HG03521 (cell line): ENCODE data around the gene ANO9.

Source experiments
- ATAC-seq: cut with Tn5 transposase; IDR thresholded peaks from one replicate; pipeline ENCODE4 v1.9.1; 2021; ENCODE audit warnings: mild to moderate bottlenecking, moderate library complexity; ENCODE audit not compliant: unreplicated experiment

ANO9 gene

GRCh38 chr11:441418-442274, at the start of gene ANO9:
Gene ANO9 (minus strand): TSS chr11:442011. CDS start chr11:441926, 85 bp downstream.
- no peak for ATAC-seq

GRCh38 chr11:491358-491757, 49.5 kb upstream of the ANO9 start:
- ATAC-seq: no peak

- no peak for ATAC-seq
These were observed 49.1 kb upstream of the ANO9 start for GRCh38 chr11:490930-491260.

- no peak for ATAC-seq
These were observed 48.5 kb upstream of the ANO9 start for GRCh38 chr11:490186-490929.

GRCh38 chr11:489610-490185, 47.9 kb upstream of the ANO9 start:
- no peak for ATAC-seq

- ATAC-seq: no peak
These were observed 47.2 kb upstream of the ANO9 start for GRCh38 chr11:488992-489391.

- ATAC-seq: no peak
These were observed 46.8 kb upstream of the ANO9 start for GRCh38 chr11:488579-488978.

GRCh38 chr11:488062-488461, 46.3 kb upstream of the ANO9 start:
- ATAC-seq: no peak

GRCh38 chr11:487571-488021, 45.8 kb upstream of the ANO9 start:
- no peak for ATAC-seq

GRCh38 chr11:486189-486588, 44.4 kb upstream of the ANO9 start:
- ATAC-seq: no peak

- ATAC-seq: no peak
These were observed 42.8 kb upstream of the ANO9 start for GRCh38 chr11:484616-485015.

- no peak for ATAC-seq
These were observed 37.5 kb upstream of the ANO9 start for GRCh38 chr11:479311-479710.

- ATAC-seq: no peak
These were observed 35.4 kb upstream of the ANO9 start for GRCh38 chr11:477052-477715.

GRCh38 chr11:476416-476815, 34.6 kb upstream of the ANO9 start:
- no peak for ATAC-seq

- no peak for ATAC-seq
These were observed 34.1 kb upstream of the ANO9 start for GRCh38 chr11:475941-476340.

- no peak for ATAC-seq
These were observed 33.2 kb upstream of the ANO9 start for GRCh38 chr11:474914-475506.

- ATAC-seq: no peak
These were observed 32.4 kb upstream of the ANO9 start for GRCh38 chr11:473962-474785.

GRCh38 chr11:473415-473814, 31.6 kb upstream of the ANO9 start:
- ATAC-seq: no peak

GRCh38 chr11:472816-473215, 31.0 kb upstream of the ANO9 start:
- ATAC-seq: no peak

- no peak for ATAC-seq
These were observed 30.5 kb upstream of the ANO9 start for GRCh38 chr11:472272-472671.
